NOMO-1 treated with dmso at 0.1 percent for 144 hours (cell line): ENCODE data around the gene TP53.

ENCODE experiments used
- DNase-seq: peaks from one replicate; lab custom pipeline; 2025; ENCODE audit not compliant: unreplicated experiment; lab: John Stamatoyannopoulos, UW

The TP53 gene

DNA sequence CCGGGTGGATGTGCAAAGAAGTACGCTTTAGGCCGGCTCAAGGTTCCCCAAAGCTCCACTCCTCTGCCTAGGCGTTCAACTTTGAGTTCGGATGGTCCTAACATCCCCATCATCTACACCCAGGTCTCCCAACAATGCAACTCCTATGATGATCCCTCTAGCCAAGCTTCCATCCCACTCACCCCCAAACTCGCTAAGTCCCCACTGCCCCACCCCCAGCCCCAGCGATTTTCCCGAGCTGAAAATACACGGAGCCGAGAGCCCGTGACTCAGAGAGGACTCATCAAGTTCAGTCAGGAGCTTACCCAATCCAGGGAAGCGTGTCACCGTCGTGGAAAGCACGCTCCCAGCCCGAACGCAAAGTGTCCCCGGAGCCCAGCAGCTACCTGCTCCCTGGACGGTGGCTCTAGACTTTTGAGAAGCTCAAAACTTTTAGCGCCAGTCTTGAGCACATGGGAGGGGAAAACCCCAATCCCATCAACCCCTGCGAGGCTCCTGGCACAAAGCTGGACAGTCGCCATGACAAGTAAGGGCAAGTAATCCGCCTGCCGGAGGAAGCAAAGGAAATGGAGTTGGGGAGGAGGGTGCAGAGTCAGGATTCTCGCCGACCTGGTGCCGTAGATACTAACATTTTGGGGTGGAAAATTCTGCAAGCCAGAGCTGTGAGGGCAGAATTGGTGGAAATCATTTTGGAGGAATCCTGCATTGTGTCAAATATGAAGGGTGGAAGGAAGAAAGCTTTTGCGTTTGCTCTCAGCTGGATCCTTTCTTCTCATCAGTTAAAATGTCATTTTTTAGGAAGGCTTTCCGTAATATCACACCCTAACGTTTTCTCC lies at the start of gene TP53:
Gene TP53 (minus strand): TSS at position 419 of the 836 bp plus-strand sequence. CDS start 10,896 bp downstream, outside the sequence.
- peak; percentile 95 for DNase-seq

DNA sequence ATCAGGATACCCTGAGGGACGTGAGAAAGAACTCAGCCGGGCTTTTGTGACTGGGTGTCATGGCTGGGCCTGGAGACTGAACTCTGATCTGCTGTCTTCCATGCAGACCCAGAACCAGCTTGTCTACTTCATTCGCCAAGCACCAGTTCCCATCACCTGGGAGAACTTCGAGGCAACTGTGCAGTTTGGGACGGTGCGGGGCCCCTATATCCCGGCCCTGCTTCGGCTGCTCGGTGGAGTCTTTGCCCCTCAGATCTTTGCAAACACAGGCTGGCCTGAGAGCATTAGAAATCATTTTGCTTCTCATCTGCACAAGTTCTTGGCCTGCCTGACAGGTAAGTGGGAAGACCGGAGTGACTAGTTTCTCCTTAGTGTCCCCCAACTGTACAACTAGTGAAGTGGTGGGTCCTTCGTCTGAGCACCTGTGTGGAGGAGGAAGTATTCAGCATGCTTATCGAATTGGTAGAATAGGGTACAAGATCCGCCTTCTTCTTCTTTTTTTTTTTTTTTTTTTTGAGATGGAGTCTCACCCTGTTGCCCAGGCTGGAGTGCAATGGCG lies 45.8 kb upstream of the TP53 start:
- DNase-seq = no peak

DNA sequence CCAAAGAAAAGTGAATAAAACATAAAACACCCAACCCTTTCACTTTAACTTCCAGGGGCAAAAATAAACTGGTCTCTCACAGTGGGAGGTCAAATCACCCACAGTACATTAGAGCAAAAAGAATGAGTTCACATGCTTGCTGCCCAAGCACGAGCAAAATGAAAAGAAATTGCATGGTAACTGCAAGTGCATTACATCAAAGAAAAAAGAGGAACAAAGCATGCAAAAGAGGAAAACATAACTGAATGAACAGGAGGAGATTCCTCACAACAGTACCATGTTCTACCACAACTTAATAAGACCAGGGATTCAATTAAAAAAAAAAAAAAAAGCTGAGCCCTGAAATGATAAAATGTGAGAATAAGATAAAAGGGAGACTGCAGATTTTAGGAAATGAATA lies 42.5 kb upstream of the TP53 start:
- DNase-seq = no peak

DNA sequence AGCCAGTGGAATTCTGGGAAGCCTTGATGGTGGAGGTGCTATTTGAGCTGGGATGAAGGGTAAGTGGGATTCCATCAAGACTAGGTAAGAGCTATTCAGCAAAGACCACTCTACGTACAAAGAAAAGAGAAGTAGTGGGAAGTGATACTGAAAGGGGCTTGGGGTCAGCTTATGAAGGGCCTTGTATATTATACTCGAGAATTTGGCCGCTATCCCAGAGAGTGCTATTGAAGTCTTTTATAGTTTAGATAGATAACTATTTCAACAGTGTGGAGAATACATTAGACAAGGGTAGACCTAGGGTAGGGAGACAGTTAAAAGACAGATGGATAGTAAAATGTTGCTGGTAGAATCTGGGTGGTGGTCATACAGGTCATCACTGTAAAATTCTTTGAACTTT lies 40.6 kb upstream of the TP53 start:
- DNase-seq = no peak

DNA sequence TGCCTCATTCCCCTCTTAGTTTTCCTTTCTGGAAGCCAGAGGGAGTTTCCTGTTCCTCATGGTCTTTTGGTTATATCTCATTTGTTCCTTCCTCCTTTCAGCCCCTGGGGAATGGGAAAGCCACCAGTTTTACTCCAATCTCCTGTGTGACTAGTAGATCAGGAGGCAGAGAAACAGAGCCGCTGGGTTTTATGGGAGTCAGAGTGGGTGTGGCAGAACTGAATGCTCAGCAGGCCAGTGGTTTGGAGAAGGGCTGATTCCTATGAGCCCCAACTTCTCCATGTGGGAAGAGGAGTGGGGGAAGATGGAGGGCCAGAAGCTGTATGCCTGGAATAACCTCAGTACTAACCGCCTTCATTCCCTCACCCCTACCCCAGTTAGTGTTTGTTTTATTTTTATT lies 34.3 kb upstream of the TP53 start:
- no peak for DNase-seq

DNA sequence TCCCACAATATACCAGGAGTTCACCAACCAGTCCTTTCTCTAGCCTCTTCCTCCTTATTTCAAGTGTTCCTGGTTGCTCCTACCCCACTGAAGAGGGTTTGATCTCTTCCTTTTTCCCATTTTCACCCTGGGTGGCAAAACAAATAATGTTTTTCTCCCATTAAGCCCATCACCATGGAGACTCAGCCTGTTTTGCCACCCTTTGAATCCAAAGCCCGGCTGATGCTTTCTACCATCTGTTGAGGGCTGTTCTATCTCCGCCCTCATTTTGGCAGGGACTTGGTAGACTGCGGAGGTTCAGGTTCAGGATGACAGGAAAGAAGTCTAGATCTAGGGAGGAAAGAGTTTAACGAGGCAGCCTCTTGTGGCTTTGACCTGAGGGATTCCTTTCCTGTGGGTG lies 32.8 kb upstream of the TP53 start:
- DNase-seq = no peak

DNA sequence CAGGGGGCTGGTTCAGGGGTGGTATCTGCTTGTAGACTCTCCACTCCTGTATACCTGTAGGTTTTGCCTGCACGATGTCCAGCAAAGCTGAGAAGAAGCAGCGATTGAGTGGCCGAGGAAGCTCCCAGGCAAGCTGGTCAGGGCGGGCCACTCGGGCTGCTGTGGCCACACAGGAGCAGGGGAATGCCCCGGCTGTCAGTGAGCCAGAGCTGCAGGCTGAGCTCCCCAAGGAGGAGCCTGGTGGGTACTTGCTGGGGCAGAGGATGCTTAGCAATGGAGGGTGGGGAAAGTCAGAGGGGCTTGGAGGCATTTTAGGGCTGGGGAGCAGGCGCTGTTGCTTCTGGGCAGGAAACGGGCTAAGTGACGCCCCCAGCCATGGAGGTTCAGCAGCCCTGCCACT lies 32.4 kb upstream of the TP53 start:
- DNase-seq = no peak

DNA sequence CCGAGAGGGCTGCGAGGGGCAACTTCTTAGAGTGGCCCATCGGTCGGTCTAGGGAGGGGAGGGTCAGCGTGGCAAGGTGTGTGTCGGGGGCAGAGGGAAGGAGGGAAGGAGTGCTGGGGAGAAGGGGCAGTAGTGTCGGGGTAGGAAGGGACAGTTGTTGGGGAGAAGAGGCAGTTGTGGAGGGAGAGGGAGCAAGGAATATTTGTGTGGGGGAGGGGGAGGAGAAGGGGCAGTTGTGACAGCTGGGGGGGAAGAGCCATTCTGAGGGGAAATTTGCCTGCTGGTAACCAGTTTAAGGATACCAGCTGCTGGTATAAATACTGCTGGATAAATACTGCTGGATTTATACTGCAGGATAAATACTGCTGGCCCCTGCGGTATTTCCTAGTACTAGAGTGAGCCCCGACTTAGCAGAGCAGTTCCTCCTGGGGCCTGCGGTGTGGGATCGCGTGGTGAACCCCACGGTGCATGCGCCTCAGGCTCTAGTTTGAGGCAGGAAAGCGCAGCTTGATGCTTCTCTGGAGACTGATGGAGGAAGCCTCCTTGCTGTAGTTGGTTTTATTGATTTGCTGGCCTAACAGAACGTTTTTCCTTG lies 30.6 kb upstream of the TP53 start:
- DNase-seq = no peak

DNA sequence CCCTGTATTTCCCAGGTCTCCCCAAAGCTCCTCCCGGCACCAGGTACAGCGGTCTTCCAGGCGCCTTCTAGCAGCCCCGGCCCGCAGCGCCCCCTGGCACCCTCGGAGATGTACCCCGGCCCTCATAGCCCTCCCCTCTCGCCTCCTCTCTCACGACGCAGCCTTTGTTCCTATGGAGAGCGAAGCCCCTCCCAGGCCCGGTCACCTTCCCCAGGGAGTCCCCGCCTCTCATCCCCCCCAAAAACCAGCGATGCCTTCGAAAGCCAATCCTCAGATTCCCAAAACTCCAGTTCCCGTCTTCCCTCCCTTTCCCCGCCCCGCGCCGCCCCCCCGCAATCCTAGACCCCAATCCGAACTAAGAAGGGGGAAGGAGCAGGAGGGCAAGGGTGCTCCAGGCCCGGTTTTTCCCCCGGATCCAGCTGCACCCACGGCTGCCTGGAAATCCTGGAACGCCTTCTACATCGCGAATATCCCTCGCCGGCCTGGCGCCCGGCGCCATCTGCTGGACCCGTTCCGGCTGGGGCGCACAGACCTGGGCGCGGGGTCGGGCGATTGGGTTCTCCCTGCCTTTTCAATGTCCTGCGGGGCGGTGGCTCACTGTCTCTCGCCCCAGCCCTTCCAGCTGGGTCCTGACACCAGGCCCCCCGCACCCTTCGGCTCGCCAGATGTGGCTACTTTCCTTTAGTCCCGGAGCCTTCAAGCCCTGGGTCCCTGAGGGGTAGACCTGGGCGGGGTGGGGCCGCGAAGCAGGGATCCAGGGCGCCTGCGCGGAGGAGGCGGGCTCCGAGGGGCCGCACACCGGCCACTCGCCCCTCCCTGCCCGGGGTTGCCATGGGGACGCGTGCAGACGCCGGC lies 29.8 kb upstream of the TP53 start, which contains the start of gene DNAH2:
Gene DNAH2 (plus strand): TSS at position 844 of the 855 bp plus-strand sequence. CDS start 1,991 bp downstream, outside the sequence.
- peak; percentile 25 for DNase-seq

DNA sequence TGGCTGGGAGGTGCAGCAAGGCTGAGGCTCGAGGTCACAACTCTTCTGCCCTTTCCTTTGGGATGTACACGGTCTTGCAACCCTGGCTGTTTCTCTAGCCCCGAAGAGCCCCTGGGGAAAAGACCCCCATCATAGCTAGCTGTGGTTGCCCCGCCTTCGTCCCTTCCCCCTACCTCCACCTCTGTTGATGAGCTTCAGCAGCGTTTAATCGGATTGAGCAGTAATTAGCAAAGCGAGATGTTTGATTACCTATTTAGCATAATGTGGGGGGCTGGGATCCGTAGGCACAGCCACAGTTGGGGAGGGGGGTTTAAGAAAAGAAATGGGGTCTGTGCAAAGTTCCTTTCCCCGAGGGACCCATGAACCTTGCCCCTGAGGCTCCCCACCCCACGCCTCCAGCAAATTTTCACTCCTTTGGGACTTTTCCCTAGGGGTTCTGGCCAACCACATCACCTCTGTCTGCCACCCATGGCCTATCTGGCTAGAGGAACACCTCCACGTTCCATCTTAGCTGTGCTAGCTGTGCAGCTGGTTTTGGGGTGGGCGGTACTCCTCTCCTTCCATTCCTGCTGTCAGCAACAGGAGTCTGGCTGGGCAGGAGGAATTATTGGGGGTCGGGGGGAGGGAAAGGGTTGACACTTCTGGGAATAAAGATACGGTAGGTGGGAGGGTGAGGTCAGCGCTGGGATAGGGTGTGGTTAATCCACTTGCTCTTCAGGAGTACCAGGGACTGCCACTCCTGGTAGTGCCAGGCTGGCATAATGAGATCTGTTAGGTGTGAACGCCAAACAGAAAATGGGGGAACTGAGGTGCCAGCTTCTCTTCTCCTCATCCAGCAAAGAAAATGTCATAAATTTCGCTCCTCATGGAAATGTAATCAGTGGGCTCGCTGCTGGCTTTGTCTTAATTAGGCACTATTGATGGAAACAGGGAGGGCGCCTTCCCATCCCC lies 28.9 kb upstream of the TP53 start:
- no peak for DNase-seq

DNA sequence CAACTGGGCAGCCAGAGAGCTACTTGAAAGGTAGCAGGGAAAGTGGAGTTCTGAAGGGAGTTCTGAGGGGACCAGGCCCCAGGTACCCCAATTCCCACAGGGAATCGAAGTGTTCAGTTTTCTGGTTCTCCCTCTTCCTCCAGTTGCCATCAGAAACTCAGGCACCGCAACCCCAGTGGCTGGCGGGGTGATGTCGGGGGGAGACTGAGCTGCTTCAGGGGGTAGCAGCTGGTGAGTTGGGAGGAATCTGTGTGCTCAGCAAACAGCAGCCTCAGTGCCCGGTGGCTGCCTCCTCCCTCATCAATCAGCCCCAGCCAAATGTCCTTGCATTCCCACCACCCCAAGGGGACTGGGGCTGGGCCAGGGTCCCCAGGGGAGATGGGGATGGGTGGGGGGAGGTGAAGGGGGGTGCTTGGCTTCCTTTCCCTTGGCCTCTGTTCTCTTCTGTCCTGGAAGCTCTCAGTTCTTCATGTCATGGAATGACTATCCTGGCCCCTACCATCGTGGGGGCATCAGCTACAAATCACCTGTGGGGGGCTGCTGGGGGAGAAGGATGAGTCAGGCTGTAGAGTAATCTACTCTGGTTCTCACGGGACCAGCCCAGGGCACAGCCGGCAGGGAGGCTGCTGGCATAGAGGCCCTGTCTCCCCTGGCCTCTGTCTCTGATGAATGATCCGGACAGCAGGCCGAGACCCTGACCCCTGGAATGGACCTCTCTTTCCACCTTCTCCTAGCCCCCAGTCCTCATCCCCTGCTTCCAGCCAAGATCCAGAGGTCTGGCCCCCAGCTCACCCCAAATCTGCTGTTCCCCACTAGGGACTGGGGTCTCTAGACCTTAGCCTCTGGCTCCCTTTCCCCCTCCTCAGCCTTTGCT lies 27.7 kb upstream of the TP53 start:
- no peak for DNase-seq

DNA sequence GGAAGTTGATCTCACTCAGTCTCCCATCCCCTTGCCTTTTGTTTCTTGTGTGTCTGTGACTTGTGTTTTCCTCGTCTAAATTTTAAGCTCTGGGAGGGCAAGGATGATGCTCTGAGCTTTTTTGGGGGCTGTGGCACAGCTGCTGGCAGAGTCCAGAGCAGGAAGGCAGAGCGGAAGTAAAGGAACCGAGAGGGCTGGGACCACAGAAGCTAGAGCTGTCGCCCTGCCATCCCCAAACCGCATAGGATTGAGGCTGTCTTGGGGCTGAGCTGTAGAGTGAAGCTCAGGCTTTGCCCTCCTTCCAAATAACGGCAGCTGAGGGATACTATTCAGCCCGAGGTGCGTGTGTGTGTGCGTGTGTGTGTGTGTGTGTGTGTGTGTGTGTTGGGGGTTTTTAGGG lies 26.5 kb upstream of the TP53 start:
- no peak for DNase-seq

DNA sequence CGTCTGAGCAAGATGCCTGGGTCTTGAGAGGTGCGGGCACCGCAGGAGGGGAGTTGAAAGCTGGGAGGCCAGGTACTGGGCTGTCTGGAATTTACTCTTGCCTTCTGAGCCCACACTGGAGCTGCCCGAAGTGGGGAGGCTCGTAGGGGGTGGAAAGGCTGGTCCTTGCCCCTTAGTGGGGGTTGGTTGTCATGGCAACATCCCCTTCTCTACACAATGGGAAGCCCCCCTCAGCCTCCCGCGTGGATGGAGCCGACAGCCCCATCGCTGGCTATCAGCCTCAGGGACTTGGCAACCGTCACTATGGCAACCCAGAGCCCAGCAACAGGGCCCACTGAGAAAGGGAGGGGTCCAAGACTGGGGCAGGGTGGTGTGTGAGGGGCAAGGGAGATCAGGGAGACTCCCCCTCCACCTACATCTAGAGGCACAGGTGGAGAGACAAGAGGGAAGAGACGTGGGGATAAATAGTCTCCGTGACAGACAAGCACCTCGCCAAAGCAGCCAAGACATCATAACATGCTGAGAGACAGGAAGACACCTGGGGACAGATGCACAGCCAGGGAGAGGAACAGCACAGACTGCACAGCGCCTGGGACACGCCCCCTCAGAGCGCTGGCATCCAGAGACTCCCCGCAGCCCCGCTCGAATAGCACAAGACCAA lies 25.0 kb upstream of the TP53 start:
- DNase-seq = no peak

DNA sequence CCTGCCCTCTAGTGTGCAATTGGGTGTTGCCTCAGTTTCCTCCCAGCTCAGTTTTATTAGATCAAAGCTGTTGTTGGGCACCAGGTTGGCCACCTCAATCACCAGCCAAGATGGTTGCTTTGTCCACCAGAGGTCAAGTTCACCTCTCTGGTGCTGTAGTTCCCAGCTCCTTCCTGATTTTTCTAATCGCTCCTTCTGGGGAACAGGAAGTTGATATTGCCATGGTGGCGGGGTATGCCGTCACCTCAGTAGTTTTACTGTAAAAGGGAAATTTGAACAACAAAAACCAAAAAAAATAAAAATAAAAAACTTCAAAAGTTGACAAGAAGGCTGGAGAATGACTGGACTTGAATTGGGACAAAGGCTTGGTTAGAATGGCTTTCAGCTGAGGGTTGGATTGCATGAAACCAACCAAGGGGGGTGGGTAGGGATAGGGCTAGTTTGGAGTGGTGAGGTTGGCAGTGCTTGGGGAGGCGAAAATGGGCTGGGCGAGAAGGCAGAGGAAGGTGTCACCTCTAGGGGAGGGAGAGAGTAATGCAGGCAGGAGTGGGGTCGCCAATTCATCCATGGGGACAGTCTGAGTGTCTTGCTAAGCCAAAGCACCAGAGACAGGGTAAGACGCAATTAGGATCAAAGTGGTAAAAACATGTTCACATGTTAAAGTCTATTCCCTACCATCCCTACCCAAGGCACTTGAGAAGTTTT lies 23.9 kb upstream of the TP53 start:
- DNase-seq = no peak

DNA sequence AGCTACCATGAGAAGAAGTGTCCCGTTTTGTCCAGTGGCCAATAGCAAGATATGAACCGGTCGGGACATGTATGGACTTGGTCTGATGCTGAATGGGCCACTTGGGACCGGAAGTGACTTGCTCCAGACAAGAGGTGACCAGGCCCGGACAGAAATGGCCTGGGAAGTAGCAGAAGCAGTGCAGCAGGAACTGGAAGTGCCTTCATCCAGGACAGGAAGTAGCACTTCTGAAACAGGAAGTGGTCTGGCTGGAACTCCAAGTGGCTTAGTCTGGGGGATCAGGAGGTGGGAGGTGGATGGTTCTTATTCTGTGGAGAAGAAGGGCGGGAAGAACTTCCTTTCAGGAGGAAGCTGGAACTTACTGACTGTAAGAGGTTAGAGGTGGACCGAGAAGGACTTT lies 23.0 kb upstream of the TP53 start:
- no peak for DNase-seq

DNA sequence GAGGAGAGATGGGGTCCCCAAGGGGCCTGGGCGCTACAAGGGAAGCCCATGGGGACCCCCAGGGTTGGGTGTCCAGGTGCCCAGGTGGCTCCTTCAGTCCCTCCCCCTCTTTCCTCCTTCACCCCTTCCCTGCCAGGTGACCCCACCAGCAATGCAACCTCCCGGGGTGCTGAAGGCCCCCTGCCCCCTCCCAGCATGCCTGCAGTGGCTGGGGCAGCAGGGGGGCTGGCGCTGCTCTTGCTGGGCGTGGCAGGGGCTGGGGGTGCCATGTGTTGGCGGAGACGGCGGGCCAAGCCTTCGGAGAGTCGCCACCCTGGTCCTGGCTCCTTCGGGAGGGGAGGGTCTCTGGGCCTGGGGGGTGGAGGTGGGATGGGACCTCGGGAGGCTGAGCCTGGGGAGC lies 21.7 kb upstream of the TP53 start:
- DNase-seq = no peak

DNA sequence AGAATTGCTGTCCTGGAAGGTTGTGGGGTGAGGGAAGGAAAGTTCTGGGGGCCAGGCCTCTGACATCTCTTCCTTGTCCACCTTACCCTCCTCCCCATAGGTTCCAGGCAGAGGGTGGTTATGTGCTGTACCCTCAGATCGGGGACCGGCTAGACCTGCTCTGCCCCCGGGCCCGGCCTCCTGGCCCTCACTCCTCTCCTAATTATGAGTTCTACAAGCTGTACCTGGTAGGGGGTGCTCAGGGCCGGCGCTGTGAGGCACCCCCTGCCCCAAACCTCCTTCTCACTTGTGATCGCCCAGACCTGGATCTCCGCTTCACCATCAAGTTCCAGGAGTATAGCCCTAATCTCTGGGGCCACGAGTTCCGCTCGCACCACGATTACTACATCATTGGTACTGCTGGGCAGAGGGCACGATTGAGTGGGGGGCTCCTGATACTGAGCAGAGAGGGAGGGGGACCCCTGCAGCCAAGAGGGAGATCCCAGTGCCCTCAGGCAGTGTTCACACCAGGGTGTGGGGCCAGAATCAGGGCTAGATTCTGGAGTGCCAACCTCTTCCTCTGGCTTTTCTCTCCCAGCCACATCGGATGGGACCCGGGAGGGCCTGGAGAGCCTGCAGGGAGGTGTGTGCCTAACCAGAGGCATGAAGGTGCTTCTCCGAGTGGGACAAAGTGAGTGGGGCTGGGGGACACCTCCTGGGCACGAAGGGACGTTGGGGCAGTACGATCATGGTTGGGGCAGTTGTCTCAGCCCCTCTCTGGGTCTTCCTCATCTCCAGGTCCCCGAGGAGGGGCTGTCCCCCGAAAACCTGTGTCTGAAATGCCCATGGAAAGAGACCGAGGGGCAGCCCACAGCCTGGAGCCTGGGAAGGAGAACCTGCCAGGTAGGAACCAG lies 20.8 kb upstream of the TP53 start:
- no peak for DNase-seq
